HG02623 (cell line): Measurements from ENCODE around the gene UBAC1.
"Not testable (repeated sequence)": the region's sequence is repeated elsewhere in the genome, so short reads cannot be mapped to it uniquely, and the experiment has no call there.

Experiments
- ATAC-seq: cut with Tn5 transposase; IDR thresholded peaks from one replicate; pipeline ENCODE4 v1.9.1; 2021; ENCODE audit warnings: moderate library complexity; ENCODE audit not compliant: unreplicated experiment

UBAC1 gene

DNA sequence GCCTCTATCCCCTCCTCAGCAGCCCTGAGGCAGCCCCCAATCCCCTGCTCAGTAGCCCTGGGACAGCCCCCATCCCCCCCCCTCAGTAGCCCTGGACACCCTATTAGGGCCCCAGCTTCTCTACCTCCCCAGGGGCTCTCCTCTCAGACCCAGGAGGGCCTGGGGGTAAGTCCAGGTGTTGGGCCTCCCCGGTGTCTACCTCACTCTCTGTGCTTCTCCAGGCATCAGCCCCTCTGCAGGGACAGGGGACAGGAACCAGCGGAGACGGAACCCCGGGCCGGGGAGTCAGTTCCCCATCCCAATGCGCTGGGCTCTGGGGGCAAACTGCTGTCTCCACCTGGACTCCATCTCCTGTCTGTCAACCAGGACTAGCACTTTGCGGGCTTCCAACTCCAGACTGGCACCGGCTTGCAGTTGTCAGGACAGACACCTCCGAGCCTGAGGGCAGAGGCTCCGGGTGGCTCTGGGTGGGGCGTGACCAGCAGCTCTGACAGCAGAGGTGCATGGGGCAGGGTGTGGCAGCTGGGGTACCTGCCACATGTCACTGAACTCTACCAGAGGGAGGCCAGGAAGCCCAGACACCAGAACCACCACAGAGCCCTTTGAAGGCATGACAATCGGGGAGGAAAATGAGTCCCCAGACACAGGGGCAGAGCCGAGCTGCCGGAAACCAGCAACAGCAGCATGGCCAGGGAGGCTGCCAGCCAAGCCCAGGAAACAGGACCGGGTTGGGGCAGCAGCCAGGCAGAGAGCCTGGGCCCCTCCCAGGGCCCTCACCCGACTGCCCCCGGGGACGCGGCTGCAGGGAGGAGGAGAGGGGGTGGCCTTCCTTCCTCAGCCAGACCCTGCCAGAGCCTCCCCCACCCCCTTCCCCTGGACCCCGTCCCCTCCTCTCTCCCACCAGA is 17.7 kb upstream of the UBAC1 start:
- ATAC-seq = no peak

GRCh38 chr9:135976944-135977343 is 15.8 kb upstream of the UBAC1 start:
- no peak for ATAC-seq

- ATAC-seq = no peak
Measured at GRCh38 chr9:135976531-135976930, 15.4 kb upstream of the UBAC1 start.

DNA sequence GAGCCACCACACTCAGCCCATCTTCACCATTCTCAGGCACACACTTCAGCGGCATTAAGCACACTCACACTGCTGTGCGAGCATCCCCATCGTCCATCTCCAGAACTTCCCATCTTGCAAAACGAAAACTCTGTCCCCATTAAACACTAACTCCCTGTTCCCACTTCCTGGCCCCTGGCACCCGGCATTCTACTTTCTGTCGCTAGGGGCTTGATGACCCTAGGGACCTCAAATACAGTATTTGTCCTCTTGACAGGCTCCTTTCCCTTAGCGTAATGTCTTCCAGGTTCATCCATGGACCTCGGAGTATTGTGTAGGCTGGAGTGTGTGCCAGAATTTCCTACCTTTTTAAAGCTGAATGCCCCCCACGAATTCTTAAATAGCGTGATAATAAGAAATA is 14.7 kb upstream of the UBAC1 start:
- ATAC-seq = no peak

GRCh38 chr9:135974220-135974573 is 13.0 kb upstream of the UBAC1 start:
- no peak for ATAC-seq

- ATAC-seq = no peak
Measured at GRCh38 chr9:135973277-135974219, 12.4 kb upstream of the UBAC1 start.

GRCh38 chr9:135971892-135972291 is 10.7 kb upstream of the UBAC1 start:
- no peak for ATAC-seq

- ATAC-seq = no peak
Measured at GRCh38 chr9:135971111-135971766, 10.1 kb upstream of the UBAC1 start.

DNA sequence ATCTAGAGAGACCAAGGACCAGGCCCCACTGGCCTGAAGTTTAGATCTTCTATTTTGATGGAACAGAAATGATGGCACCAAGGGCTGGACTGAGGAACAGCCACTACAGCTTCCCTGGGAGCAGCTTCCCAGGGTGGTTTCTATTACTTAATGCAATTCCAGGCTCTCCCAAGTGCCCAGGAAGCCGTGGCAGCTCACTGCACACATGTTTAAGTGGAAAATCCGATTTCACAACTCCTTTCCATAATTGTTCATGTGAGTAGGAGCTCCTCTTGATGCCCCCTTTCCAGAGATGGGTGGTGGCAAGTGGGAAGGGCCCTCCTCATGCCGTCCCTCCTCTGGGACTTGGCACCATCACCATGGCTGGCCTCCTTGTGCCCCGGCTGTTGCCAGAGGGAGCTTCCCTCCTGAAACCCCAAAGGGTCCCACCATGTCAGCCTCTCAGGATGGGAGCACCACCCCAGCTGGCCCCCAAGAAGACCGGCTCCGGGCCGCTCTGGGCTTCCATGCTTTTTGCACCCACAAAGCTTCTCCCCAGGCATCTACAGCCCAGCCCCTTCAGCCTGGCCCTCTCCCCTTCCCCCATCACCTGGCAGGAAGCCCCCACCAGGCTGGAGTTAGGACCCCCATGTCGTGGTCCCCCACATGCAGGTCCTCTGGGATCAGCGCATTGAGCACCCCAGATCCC is 9.1 kb upstream of the UBAC1 start:
- no peak for ATAC-seq

DNA sequence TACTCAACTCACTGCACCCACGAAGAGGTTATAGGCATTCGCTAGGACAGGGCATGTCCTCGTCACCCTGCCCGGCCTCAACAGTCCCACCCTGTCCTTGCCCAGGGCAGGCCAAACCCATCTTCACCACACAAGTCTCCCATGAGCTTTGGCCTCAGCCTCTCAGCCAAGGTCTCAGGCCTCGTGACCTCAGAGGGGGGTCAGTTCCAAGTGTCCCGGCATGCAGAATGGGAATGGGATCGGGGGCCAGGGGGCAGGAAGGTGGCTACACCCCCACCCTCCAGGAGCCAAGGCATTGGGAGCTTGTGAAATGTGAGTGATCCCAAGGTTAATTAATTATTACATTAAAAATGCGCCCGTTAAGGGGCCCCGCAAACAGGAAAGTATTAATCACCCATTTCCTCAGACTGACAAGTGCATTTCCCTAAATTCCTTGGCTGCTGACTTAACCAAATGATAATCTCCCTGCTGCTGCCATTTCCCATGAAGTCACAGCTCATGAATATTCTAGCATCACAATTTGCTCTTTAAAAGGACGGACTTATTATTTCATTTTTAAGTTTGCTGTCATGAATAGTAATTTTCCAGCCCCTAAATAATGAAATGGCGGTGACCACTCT is 8.0 kb upstream of the UBAC1 start:
- ATAC-seq = no peak

- ATAC-seq = no peak
Measured at GRCh38 chr9:135968601-135969000, 7.4 kb upstream of the UBAC1 start.

DNA sequence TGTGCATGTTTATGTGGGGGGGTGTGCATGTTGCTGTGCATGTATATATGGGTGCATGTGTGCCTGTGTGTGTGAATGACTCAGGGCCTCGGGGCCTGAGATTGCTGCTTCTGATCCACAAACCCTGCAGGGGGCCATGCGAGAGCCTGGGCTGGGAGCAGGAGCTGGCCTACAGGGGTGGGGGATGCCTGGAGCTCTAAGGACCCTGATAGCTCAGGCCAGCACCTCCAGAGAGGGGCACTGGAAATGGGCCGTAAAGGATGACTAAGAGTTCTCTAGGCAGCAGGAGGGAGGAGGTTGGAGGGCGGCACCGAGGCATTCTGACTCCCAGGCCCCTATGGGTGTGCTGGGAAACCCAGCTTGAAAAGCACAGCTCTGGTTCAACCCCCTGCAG is 6.9 kb upstream of the UBAC1 start:
- ATAC-seq = no peak

DNA sequence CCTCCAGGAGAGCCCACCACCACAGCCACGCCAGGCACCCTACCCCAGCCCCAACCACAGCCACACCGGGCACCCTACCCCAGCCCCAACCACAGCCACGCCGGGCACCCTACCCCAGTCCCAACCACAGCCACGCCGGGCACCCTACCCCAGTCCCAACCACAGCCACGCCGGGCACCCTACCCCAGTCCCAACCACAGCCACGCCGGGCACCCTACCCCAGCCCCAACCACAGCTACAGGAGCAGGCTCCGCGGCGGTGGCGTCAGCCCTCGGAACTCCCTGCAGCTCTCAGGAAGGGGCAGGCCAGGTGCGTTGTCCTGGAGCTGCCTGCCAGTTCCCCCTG is 5.7 kb upstream of the UBAC1 start:
- not testable (repeated sequence) for ATAC-seq

GRCh38 chr9:135965124-135965756 is 4.1 kb upstream of the UBAC1 start:
- no peak for ATAC-seq

DNA sequence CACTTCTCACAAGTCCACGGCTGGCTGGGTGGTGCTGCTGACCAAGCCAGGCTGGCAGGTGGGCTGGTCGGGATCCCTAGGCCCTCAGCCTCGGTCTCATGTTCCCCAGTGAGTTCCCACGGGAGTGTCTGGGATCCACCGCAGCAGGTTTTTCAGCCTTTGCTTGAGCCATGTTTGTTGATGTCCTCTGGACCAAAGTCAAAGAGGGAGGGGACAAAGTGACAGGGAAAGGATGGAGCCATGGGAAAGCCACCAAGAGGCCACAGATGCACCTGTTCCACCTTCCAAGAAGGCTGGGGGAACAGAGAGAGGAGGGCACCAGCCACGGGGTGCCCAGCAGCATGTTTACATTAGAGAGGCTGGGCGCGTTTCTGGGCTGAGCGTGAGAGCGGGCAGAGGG is 2.8 kb upstream of the UBAC1 start:
- no peak for ATAC-seq

DNA sequence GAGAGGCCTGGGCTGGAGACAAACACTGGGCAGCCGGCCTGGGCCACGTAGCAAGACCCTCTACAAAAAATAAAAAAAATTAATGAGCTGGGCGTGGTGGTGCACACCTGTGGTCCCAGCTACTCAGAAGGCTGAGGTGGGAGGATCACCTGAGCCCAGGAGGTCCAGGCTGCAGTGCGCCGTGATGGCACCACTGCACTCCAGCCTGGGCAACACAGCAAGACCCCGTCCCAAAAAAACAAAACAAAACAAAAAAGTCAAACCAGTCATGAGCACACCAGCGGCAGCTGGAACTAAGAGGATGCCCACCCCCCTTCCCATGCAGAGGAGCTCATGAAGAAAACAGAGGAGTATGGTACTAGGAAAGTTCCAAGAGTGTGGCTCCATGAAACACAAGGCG is 2.2 kb upstream of the UBAC1 start:
- no peak for ATAC-seq

DNA sequence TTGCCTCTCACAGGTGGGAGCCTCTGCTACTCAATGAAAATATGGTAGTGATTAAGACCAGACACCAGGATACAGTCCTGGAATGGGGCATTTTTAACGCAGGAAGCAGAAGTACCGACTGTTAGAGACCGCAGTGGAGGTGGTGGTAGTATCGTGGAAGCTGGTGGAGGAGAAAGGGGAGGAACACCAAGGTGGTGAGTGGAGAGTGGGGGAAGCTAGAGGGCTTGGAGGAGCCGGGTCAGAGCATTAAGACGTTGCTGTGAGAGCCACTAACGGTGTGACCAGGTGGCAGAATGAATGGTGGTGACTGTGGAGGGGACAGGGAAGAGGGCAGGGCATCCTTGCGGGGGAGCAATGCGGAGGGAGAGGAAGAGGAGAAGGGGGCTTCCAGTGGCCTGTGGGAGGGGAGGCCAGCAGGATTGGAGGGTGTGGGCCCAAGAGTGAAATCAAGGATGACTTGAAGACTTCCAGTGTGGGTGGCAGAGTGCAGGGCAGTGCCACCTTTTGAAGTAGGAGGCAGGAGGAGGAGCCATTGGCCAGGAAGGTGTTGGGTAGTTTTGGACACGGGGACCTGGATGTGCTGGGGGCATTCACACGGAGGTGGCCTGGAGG is 1.6 kb upstream of the UBAC1 start:
- no peak for ATAC-seq

DNA sequence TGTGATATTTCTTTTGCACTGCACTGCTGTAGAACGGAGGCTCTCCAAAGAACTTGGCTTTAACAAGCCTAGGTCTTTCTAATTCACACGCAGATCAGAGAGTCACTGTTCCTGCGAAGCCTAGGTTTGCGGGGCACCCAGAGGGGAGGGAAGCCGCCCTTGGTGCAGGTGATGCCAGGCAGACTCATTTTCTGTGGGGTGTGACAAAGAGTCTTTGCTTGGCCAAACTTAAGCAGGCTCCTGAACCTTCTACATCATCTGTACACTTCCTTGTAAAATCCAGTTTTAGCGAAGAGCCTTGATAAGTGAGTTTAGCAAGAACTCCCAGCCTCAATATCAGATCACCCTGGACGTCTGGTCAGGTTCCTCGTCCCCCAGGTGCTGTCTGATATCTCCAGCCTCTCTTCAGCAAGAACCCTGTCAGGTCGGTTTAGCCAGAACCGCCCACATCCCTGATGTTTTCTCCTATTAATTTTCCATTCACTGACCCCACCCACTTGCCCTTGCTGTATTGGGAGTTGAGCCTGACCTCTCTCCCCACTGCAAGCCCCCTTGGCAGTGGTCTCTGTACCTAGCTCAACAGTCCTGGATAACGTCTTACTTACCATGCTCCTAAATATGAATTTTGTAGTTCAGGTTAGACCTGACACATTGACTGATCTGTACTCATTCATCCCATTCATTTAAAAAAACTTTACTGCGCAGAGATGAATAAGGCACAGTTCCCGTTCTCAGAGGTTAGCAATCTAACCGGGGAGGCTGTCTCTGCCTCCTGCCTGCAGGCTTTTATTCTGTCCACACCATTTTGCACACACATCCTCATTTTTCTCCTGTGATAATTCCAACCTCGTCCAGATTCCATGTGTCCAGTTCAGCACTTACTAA is 880 bp upstream of the UBAC1 start:
- no peak for ATAC-seq
